ENCODE measurements around the gene MEIOSIN. TPM values are rescaled to one million over a fixed set of nuclear protein-coding genes. Genes with fewer than 3 reads are reported as not detected.

The MEIOSIN gene
- total and polyA plus RNA-seq, 9 of the 15 experiments (the other 6 are each of a cell fraction or from before 2014, with no cell fraction given) = 0.06 to 2.0 (median 0.76) TPM

DNA sequence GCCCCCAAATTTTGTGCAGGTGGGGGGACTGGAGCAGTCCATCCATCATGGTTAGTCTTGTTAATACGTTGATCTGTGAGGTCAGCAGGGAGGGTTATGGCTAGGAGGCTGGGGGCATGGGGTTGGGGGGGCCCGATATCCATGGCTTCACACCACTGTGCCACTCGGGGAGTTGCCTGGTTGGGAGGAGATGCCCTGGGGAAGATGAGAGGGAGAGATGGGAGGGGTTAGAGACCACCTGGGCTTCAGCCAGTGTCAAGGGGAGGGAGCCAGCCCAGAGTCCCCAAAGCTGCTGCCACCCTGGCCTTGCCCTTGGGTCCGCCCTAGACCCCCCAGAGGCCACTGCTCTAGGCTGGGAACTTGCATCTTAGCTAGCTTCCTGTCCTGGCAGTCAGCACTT is 50.9 kb downstream of the MEIOSIN start:
- H3K27ac ChIP-seq (ENCODE audit: extremely low read depth, low read depth, low read length) = no peak overlapping the region
- no peak for DNase-seq (ENCODE audit: extremely low read depth in 1 of 4, low spot score in 3 of 4)
- H3K27me3 ChIP-seq (ENCODE audit: control insufficient read depth in 2 of 2, insufficient read depth in 2 of 2, low read length in 2 of 2) = no peaks in the 10 kb centered on the region
- intact Hi-C loops (cut with micrococcal nuclease) (no loop called here), in situ Hi-C loops (cut with MboI) (no loop called here)
- WGBS (ENCODE audit: insufficient coverage, low coverage, missing lambda C conversion rate) = 67% methylated on average over 3 of the region's 4 CpGs
- peaks cover 4% of the 10 kb centered on the region for H3K9me1 ChIP-seq (ENCODE audit: control insufficient read depth, insufficient read depth, low read length)
- no peak overlapping the region for H3K4me3 ChIP-seq
- ATAC-seq = no peak
- no peak overlapping the region for H3K9ac ChIP-seq (ENCODE audit: insufficient read depth in 1 of 2, low read depth in 2 of 2, low read length in 2 of 2)
- BruUV-seq (replicated peaks) = no TSS peak
- no peak for TF ChIP-seq FOXJ2 (tag; IDR thresholded peaks at IDR 0.05)
- no peak for TF ChIP-seq HEY1 (CRISPR knock-in tag; IDR thresholded peaks at IDR 0.05; ENCODE audit: borderline replicate concordance)
- TF ChIP-seq ZNF134 (CRISPR knock-in tag; conservative IDR thresholded peaks at IDR 0.05) = no peak
- TF ChIP-seq ARID2 (IDR thresholded peaks at IDR 0.05) = no peak
- no peak for TF ChIP-seq NCOA4 (IDR thresholded peaks at IDR 0.05; ENCODE audit: partially characterized antibody)
- TF ChIP-seq, protein P1, sequence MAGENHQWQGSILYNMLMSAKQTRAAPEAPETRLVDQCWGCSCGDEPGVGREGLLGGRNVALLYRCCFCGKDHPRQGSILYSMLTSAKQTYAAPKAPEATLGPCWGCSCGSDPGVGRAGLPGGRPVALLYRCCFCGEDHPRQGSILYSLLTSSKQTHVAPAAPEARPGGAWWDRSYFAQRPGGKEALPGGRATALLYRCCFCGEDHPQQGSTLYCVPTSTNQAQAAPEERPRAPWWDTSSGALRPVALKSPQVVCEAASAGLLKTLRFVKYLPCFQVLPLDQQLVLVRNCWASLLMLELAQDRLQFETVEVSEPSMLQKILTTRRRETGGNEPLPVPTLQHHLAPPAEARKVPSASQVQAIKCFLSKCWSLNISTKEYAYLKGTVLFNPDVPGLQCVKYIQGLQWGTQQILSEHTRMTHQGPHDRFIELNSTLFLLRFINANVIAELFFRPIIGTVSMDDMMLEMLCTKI (IDR thresholded peaks at IDR 0.05; ENCODE audit: partially characterized antibody) = no peak
- TF ChIP-seq ZNF444 (CRISPR knock-in tag; IDR thresholded peaks at IDR 0.05) = no peak
- TF ChIP-seq NFRKB (IDR thresholded peaks at IDR 0.05; ENCODE audit: low read depth) = no peak
- TF ChIP-seq ZZZ3 (IDR thresholded peaks at IDR 0.05) = no peak
- 0 out of 2 replicates have a peak, but pooled peaks cover 10% of the 10 kb centered on the region for H4K20me1 ChIP-seq (replicated peaks; ENCODE audit: control insufficient read depth, insufficient read depth, low read length)
- no peaks in the 10 kb centered on the region for H3K79me2 ChIP-seq (ENCODE audit: control insufficient read depth, insufficient read depth, low read length)
- no peak for FAIRE-seq
- POLR2A ChIA-PET = interaction anchor here (0.6 to 7.7 kb wide), 2 partner anchors 13 to 102 kb away, joined by 4 to 70 read pairs; partner anchors contain the start of genes IRF2BP1 and SIX5
- H3K4me2 ChIP-seq (ENCODE audit: insufficient read depth, low read length) = no peak overlapping the region
- no peak overlapping the region for H2AFZ ChIP-seq (ENCODE audit: low read depth, low read length)
- peaks cover 40% of the 10 kb centered on the region; the same call in 2 of the 3 replicates for H3K36me3 ChIP-seq (ENCODE audit: control insufficient read depth, insufficient read depth, low read length)
- H3K4me1 ChIP-seq (replicated peaks in 1 of 2; ENCODE audit: control insufficient read depth in 2 of 2, insufficient read depth in 2 of 2, low read length in 2 of 2) = peaks cover 16 to 57% of the 10 kb centered on the region in 2 experiments
- CTCF ChIA-PET (ENCODE audit: low intra/inter-chr PET ratio) = no interaction called here
- H3K9me3 ChIP-seq (replicated peaks; ENCODE audit: control insufficient read depth, insufficient read depth, low read depth, low read length) = no peaks in the 10 kb centered on the region
